ENCODE measurements around the gene MDGA2.
"Not testable (repeated sequence)": the region's sequence is repeated elsewhere in the genome, so short reads cannot be mapped to it uniquely, and the experiment has no call there.

The MDGA2 gene

GRCh38 chr14:47322751-47323150, 352.7 kb downstream of the MDGA2 start:
- DNase-seq, result no peak

- no peak for DNase-seq
These were observed 373.3 kb downstream of the MDGA2 start for GRCh38 chr14:47302121-47302520.

GRCh38 chr14:47300796-47301195, 374.6 kb downstream of the MDGA2 start:
- DNase-seq, result no peak

- DNase-seq, result no peak
These were observed 378.0 kb downstream of the MDGA2 start for GRCh38 chr14:47297374-47297773.

GRCh38 chr14:47284283-47284682, 391.1 kb downstream of the MDGA2 start:
- DNase-seq, result no peak

- not testable (repeated sequence) for DNase-seq
These were observed 393.6 kb downstream of the MDGA2 start for GRCh38 chr14:47281761-47282160.

- DNase-seq, result peak; percentile 46
These were observed 397.1 kb downstream of the MDGA2 start for GRCh38 chr14:47278233-47278842.

GRCh38 chr14:47277703-47278102, 397.7 kb downstream of the MDGA2 start:
- no peak for DNase-seq

GRCh38 chr14:47276931-47277330, 398.5 kb downstream of the MDGA2 start:
- DNase-seq, result no peak

- DNase-seq, result no peak
These were observed 401.5 kb downstream of the MDGA2 start for GRCh38 chr14:47273939-47274338.

- no peak for DNase-seq
These were observed 404.7 kb downstream of the MDGA2 start for GRCh38 chr14:47270715-47271114.

GRCh38 chr14:47269756-47270492, 405.5 kb downstream of the MDGA2 start:
- DNase-seq, result no peak

GRCh38 chr14:47264842-47265241, 410.6 kb downstream of the MDGA2 start:
- DNase-seq, result no peak

- DNase-seq, result no peak
These were observed 412.6 kb downstream of the MDGA2 start for GRCh38 chr14:47262801-47263200.

GRCh38 chr14:47261350-47261749, 414.1 kb downstream of the MDGA2 start:
- no peak for DNase-seq

- no peak for DNase-seq
These were observed 415.6 kb downstream of the MDGA2 start for GRCh38 chr14:47259796-47260195.

GRCh38 chr14:47257013-47257412, 418.4 kb downstream of the MDGA2 start:
- DNase-seq, result no peak

GRCh38 chr14:47252802-47253201, 422.6 kb downstream of the MDGA2 start:
- DNase-seq, result no peak

- no peak for DNase-seq
These were observed 429.0 kb downstream of the MDGA2 start for GRCh38 chr14:47246367-47246766.

GRCh38 chr14:47242579-47242978, 432.8 kb downstream of the MDGA2 start:
- DNase-seq, result not testable (repeated sequence)

- no peak for DNase-seq
These were observed 434.5 kb downstream of the MDGA2 start for GRCh38 chr14:47240748-47241437.

GRCh38 chr14:47235619-47236018, 439.8 kb downstream of the MDGA2 start:
- DNase-seq, result no peak

- DNase-seq, result no peak
These were observed 448.4 kb downstream of the MDGA2 start for GRCh38 chr14:47226877-47227520.

GRCh38 chr14:47223656-47224055, 451.7 kb downstream of the MDGA2 start:
- DNase-seq, result no peak
